HEK293 (cell line): ENCODE results near the gene SVOPL.

Experiments
- FEZF1 ChIP-seq: fragments of 450-650 bp; formaldehyde crosslinking; IDR thresholded peaks from 2 replicates; pipeline ENCODE4 v1.5.1; 2016; ENCODE audit warnings: missing biosample characterization, missing genetic modification characterization
- ZBTB8A ChIP-seq: fragments of 450-650 bp; formaldehyde crosslinking; IDR thresholded peaks from 2 replicates; pipeline ENCODE4 v1.5.1; 2016; ENCODE audit warnings: missing biosample characterization, missing genetic modification characterization
- TF ChIP-seq, protein P1 (sequence below): fragments of 450-650 bp; formaldehyde crosslinking; IDR thresholded peaks from 2 replicates; pipeline ENCODE4 v1.5.1; 2016; ENCODE audit warnings: missing biosample characterization, missing genetic modification characterization
- TF ChIP-seq, protein P2 (sequence below): fragments of 450-650 bp; formaldehyde crosslinking; IDR thresholded peaks from 2 replicates; pipeline ENCODE4 v1.5.1; 2016; ENCODE audit warnings: missing biosample characterization, missing genetic modification characterization

DNA sequence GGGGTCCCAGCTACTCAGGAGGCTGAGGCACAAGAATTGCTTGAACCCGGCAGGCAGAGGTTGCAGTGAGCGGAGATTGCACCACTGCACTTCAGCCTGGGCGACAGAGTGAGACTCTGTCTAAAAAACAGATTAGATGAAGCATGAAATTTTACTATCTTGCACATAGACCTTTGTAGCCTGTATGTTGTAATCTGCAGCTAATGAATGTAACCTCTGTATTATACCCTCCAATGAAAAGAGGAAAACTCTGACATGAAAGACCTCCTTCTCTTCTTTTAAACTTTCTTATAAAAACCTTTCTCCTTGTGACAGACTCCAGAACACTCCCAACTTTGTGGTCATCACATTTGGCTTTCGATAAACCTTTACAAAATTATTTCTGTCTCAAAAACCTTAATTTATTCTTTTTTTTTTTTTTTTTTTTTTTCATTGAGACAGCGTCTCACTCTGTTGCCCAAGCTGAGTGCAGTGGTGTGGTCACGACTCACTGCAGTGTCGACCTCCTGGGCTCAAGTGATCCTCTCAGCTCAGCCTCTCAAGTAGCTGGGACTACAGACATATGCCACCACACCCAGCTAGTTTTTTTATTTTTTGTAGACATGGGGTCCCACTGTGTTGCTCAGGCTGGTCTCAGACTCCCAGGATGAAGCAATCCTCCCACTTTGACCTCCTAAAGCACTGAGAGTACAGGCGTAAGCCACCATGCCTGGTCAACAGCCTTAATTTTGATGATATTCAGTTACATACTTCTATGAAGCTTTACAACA lies 97.4 kb downstream of the SVOPL start:
- TF ChIP-seq, protein P1, sequence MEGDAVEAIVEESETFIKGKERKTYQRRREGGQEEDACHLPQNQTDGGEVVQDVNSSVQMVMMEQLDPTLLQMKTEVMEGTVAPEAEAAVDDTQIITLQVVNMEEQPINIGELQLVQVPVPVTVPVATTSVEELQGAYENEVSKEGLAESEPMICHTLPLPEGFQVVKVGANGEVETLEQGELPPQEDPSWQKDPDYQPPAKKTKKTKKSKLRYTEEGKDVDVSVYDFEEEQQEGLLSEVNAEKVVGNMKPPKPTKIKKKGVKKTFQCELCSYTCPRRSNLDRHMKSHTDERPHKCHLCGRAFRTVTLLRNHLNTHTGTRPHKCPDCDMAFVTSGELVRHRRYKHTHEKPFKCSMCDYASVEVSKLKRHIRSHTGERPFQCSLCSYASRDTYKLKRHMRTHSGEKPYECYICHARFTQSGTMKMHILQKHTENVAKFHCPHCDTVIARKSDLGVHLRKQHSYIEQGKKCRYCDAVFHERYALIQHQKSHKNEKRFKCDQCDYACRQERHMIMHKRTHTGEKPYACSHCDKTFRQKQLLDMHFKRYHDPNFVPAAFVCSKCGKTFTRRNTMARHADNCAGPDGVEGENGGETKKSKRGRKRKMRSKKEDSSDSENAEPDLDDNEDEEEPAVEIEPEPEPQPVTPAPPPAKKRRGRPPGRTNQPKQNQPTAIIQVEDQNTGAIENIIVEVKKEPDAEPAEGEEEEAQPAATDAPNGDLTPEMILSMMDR (tag by site-specific recombination), result no peak
- TF ChIP-seq ZBTB8A (no peak), FEZF1 (tag by site-specific recombination) (no peak)
- TF ChIP-seq, protein P2, sequence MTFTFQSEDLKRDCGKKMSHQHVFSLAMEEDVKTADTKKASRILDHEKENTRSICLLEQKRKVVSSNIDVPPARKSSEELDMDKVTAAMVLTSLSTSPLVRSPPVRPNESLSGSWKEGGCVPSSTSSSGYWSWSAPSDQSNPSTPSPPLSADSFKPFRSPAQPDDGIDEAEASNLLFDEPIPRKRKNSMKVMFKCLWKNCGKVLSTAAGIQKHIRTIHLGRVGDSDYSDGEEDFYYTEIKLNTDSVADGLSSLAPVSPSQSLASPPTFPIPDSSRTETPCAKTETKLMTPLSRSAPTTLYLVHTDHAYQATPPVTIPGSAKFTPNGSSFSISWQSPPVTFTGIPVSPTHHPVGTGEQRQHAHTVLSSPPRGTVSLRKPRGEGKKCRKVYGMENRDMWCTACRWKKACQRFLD (tag by site-specific recombination), result no peak
